Measurements from ENCODE around the gene MIA2. TPM values are rescaled to one million over a fixed set of nuclear protein-coding genes. Genes with fewer than 3 reads are reported as not detected.
"Not testable (repeated sequence)": the region's sequence is repeated elsewhere in the genome, so short reads cannot be mapped to it uniquely, and the experiment has no call there.

The MIA2 gene
- polyA plus RNA-seq, 3 donors, result 63.0 to 82.0 (median 77.6) TPM

- not testable (repeated sequence) for DNase-seq (ENCODE audit: extremely low read depth in 1 of 11, low read depth in 9 of 11, low spot score in 4 of 11)
Measured at GRCh38 chr14:39220473-39220872, 13.2 kb upstream of the MIA2 start.

DNA sequence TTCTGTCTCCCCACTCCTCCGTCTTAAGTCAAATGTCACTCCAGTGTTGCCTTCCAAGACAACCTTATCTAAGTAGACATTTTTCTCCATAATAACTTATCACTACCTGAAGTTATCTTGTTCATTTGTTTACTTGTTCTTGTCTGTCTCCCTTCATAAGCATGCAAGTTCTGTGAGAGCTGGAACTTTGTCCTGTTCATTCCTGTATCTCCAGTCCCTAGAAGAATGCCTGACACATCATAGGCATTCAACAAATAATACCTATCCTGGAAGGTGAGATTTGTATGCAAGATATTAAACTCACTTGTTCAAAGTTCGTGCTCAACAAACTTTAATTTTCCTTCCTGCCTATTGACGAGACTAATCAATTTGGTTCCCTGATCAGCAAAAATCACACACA lies 5.7 kb upstream of the MIA2 start:
- no peak for DNase-seq (ENCODE audit: extremely low read depth in 1 of 11, low read depth in 9 of 11, low spot score in 4 of 11)

GRCh38 chr14:39228509-39229221 lies 5.0 kb upstream of the MIA2 start:
- DNase-seq (ENCODE audit: extremely low read depth in 1 of 11, low read depth in 9 of 11, low spot score in 4 of 11), result no peak

- no peak for DNase-seq (ENCODE audit: extremely low read depth in 1 of 11, low read depth in 9 of 11, low spot score in 4 of 11)
Measured at GRCh38 chr14:39229222-39229543, 4.5 kb upstream of the MIA2 start.

DNA sequence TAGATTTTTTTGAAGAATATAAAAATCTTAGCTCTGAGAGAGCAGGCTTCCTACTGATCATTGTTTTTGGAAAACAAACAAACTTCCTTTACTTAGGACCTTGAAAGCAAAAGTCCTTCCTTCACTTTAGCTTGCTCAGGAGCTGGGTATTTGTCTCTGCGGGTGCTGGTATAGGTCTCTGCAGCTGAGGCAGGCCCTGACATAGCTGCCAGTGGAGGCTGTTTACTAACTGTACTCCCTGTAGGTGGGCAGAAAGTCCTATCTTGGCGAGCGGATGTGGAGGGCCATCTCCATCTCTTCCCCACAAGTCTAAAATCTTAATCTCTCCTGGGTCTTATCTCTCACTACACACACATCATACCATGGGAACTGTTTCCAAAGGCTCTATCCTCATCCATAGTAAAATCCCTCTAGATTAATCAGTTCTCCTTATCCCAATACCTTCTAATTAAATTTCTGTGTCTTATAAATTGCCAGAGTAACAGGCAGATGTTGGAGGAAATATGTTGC lies 4.1 kb upstream of the MIA2 start:
- no peak for DNase-seq (ENCODE audit: extremely low read depth in 1 of 11, low read depth in 9 of 11, low spot score in 4 of 11)

DNA sequence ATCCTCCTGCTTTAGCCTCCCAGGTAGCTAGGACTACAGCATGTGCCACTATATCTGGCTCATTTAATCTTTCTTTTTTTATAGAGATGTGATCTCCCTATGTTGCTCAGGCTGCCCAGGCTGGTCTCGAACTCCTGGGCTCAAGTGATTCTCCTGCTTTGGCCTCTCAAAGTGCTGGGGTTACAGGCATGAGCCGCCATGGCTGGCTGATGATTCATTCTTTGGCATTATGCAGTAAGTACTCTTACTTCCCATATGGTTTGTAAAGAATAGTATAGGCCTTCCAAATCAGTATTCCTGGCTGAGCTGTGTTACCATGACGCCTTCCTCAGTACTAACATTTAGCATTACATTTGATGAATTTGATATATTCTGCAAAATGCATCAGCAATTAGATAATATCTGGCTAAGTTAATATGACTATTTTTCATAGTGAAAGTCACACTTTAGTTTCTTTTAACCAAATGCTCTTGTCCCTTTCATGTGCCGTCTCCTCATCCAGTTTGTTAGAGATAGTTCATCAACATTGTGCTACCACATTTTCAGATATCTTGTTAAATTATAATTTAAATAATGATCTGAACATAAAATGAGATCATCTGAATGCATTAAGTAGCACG lies 3.2 kb upstream of the MIA2 start:
- DNase-seq (ENCODE audit: extremely low read depth in 1 of 11, low read depth in 9 of 11, low spot score in 4 of 11), result no peak

- peak in 2 of 11 donors; percentile 3 to 5 for DNase-seq (ENCODE audit: extremely low read depth in 1 of 11, low read depth in 9 of 11, low spot score in 4 of 11)
Measured at GRCh38 chr14:39231751-39232553, 1.8 kb upstream of the MIA2 start.

DNA sequence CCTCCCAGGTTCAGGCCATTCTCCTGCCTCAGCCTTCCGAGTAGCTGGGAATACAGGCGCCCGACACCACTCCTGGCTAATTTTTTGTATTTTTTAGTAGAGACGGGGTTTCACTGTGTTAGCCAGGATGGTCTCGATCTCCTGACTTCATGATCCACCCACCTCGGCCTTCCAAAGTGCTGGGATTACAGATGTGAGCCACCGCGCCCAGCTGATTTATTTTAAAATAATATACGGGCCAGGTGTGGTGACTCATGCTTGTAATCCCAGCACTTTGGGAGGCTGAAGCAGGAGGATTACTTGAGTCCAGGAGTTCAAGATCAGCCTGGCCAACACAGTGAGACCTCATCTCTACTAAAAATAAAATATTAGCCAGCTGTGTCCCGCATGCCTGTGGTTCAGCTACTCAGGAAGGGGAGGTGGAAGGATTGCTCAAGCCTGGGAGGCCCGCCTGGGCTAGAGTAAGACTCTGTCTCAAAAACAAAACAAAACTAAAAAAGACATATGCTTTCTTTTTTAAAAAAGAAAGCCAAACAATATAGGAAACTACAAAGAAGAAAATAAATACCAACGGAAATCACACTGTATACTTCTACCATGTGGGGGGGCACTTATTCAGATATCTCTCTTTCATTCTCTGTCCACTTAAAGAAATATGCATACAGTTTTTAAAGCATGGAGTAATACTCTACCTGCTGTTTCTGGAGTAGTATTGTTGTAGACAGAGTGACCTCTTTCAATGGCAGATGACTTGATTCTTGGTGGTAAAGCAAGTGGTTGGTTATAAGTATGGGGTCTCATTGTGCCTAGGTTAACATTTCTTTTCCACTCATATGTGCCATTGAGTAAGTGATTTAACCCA lies 930 bp upstream of the MIA2 start:
- no peak for DNase-seq (ENCODE audit: extremely low read depth in 1 of 11, low read depth in 9 of 11, low spot score in 4 of 11)

DNA sequence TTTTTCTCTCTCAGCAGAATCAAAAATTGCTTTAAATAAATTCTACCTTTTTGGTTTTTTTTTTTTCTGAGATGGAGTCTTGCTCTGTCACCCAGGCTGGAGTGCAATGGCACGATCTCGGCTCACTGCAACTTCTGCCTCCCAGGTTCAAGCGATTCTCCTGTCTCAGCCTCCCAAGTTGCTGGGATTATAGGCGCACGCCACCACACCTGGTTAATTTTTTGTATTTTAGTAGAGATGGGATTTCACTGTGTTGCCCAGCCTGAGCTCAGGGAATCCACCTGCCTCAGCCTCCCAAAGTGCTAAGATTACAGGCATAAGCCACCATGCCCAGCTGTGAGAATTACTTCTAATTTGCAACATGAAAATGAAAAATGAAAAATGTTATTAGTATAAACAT lies 1.3 kb downstream of the MIA2 start:
- not testable (repeated sequence) for DNase-seq (ENCODE audit: extremely low read depth in 1 of 11, low read depth in 9 of 11, low spot score in 4 of 11)

- DNase-seq (ENCODE audit: extremely low read depth in 1 of 11, low read depth in 9 of 11, low spot score in 4 of 11), result not testable (repeated sequence)
Measured at GRCh38 chr14:39235466-39235865, 1.8 kb downstream of the MIA2 start.

DNA sequence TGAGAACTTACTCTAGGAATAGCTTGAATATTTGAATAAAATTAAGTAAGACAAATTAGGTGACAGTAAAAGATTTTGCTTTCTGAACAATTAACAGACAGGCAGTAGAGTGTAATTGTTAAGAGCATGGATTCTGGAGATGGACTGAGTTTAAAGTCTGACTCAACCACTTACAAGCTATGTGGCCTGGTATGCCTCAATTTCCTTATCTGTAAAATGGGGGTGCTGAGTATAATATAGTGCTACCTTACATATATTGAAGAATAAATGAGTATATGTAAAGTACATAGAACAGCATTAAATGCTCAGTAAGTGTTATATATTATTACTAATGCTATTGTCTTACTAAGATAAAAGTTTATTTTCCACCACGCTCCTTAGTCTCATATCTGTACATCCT lies 7.1 kb downstream of the MIA2 start:
- no peak for DNase-seq (ENCODE audit: extremely low read depth in 1 of 11, low read depth in 9 of 11, low spot score in 4 of 11)

GRCh38 chr14:39241637-39242036 lies 7.9 kb downstream of the MIA2 start:
- DNase-seq (ENCODE audit: extremely low read depth in 1 of 11, low read depth in 9 of 11, low spot score in 4 of 11), result no peak

DNA sequence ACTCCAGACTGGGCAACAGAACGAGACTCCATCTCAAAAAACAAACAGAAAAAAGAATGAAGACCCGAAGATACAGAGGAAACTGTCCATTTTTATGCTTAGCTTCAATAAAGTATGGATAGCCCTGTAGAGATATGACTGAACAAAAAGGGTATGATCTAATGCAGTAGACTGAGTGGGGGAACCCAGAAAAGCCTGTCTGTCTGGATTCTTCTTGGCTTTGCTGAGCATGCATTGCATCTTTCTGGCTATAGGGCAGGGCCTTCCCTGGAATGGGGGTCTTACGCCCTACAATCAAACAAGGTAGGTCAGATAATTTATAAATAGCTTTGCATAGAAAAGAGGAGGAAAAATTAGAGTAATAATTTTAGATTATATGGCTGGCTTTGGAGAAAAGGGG lies 10.1 kb downstream of the MIA2 start:
- no peak for DNase-seq (ENCODE audit: extremely low read depth in 1 of 11, low read depth in 9 of 11, low spot score in 4 of 11)

DNA sequence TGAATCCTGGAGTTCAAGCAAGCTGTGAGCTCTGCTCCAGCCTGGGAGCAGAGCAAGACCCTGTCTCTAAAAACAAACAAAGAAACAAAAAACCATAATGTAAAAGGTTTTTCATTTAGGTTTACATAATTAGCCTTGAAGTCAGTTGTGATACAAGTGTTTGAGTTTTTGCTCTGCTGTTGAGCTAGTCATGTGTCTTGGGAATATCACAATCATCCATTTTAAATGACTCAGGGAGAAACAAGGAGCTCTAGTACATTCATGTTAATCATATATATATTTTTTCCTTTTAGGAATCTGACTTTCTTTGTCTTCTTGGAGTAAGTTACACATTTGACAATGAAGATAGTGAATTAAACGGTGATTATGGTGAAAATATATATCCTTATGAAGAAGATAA lies 12.9 kb downstream of the MIA2 start:
- no peak for DNase-seq (ENCODE audit: extremely low read depth in 1 of 11, low read depth in 9 of 11, low spot score in 4 of 11)

GRCh38 chr14:39247256-39247655 lies 13.5 kb downstream of the MIA2 start:
- DNase-seq (ENCODE audit: extremely low read depth in 1 of 11, low read depth in 9 of 11, low spot score in 4 of 11), result no peak

DNA sequence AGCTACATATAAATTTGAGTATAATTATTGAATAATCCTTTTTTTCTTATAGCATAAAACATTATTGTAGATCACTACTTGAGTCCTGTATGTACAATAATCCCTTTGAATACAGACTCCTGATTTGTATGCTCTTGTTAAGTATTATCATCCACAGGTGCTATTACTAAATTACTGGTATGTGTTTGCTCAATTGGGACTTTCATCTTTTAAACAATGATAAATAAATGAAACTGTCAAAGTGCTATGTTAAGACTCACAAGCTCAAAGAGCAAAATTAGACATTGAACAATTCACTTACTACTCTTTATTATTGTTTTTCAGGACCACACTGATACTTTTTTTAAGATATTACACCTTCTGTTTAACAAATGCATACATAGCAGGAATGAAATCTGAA lies 17.8 kb downstream of the MIA2 start:
- no peak for DNase-seq (ENCODE audit: extremely low read depth in 1 of 11, low read depth in 9 of 11, low spot score in 4 of 11)

GRCh38 chr14:39257388-39257787 lies 23.7 kb downstream of the MIA2 start:
- not testable (repeated sequence) for DNase-seq (ENCODE audit: extremely low read depth in 1 of 11, low read depth in 9 of 11, low spot score in 4 of 11)

DNA sequence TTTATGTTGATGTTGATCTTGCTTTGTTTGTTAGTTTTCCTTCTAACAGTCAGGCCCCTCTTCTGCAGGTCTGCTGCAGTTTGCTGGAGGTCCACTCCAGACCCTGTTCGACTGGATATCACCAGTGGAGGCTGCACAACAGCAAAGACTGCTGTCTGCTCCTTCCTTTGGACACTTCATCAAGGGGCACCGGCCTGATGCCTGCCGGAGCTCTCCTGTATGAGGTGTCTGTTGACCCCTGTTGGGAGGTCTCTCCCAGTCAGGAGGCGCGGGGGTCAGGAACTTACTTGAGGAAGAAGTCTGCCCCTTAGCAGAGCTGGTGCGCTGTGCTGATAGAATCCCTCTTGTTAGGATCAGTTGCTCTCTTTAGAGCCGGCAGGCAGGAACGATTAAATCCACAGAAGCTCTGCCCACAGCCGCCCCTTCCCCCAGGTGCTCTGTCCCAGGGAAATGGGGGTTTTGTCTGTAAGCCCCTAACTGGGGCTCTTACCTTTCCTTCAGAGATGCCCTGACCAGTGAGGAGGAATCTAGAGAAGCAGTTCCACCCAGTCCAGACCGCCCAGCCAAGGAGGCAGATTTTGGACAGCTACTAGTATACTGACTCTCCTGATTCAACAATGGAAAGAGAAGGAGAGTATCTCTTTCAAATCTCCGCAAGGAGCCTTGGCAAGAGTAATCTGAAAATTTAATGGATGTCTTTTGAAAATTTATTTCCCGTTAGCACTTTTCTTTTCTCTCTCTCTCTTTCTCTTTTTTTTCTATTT lies 25.2 kb downstream of the MIA2 start:
- no peak for DNase-seq (ENCODE audit: extremely low read depth in 1 of 11, low read depth in 9 of 11, low spot score in 4 of 11)

GRCh38 chr14:39260161-39260560 lies 26.4 kb downstream of the MIA2 start:
- DNase-seq (ENCODE audit: extremely low read depth in 1 of 11, low read depth in 9 of 11, low spot score in 4 of 11), result not testable (repeated sequence)
